B cell (primary cell): ENCODE measurements around the gene EFL1. TPM values are rescaled to one million over a fixed set of nuclear protein-coding genes. Genes with fewer than 3 reads are reported as not detected.

Source experiments
- ATAC-seq: fragments of 200-7000 bp; cut with Tn5 transposase; one replicate; pipeline ENCODE4 v1.10.0; 2021; ENCODE audit warnings: low read depth, mild to moderate bottlenecking, moderate number of reproducible peaks, moderate library complexity
- CTCF ChIA-PET: fragments of 350-600 bp; sonication (Branson Sonifier 250); formaldehyde crosslinking; loops from one replicate; lab custom pipeline; 2021; ENCODE audit warnings: antibody characterized with exemption, inconsistent platforms; lab: Charles Lee
- POLR2A ChIA-PET: fragments of 350-600 bp; sonication (Branson Sonifier 250); formaldehyde crosslinking; loops from one replicate; lab custom pipeline; 2021; ENCODE audit warnings: antibody characterized with exemption; lab: Charles Lee
- DNase-seq: peaks from one replicate; pipeline ENCODE4 v3.0.0; 2013
- H2AFZ ChIP-seq: 2 replicates; pipeline ENCODE4 v1.6.1; 2012; ENCODE audit warnings: mild to moderate bottlenecking, low read depth, low read length; ENCODE audit not compliant: insufficient read depth, poor library complexity, severe bottlenecking
- H3K27ac ChIP-seq, 2 donors: 1 replicate in 1 of 2; 2 replicates in 1 of 2; pipeline ENCODE4 v1.5.1; 2012 to 2013; ENCODE audit warnings: low read length in 2 of 2, mild to moderate bottlenecking in 2 of 2, moderate library complexity in 1 of 2
- H3K27me3 ChIP-seq, 4 experiments: fragments of 200-600 bp in 1 of 4; sonication (generic) in 1 of 4; replicated peaks in 1 of 4; 1 replicate in 2 of 4; 2 replicates in 2 of 4; pipeline versions ENCODE4 v1.6.1 to v1.7.0; 2013 to 2016; ENCODE audit warnings: low read length in 3 of 4, mild to moderate bottlenecking in 2 of 4, mixed read lengths in 1 of 4, moderate library complexity in 1 of 4; ENCODE audit not compliant: insufficient read depth in 4 of 4, control insufficient read depth in 3 of 4; ENCODE audit errors: control extremely low read depth in 1 of 4
- H3K36me3 ChIP-seq, 2 experiments: replicated peaks in 1 of 2; 1 replicate in 1 of 2; 2 replicates in 1 of 2; pipeline versions ENCODE4 v1.6.1 to v1.7.1; 2013; ENCODE audit warnings: low read length in 1 of 2; ENCODE audit not compliant: insufficient read depth in 2 of 2, control insufficient read depth in 1 of 2; ENCODE audit errors: control extremely low read depth in 1 of 2, extremely low read depth in 1 of 2
- H3K4me1 ChIP-seq, 2 donors: fragments of 200-600 bp in 1 of 2; sonication (generic) in 1 of 2; 1 replicate in 1 of 2; 2 replicates in 1 of 2; pipeline versions ENCODE4 v1.5.1 to v1.6.1; 2013 to 2017; ENCODE audit warnings: low read length in 2 of 2; ENCODE audit not compliant: control insufficient read depth in 2 of 2, insufficient read depth in 2 of 2
- H3K4me2 ChIP-seq: replicated peaks from 2 replicates; pipeline ENCODE3; 2012; ENCODE audit warnings: mild to moderate bottlenecking, low read depth, low read length; ENCODE audit not compliant: poor library complexity, severe bottlenecking
- H3K4me3 ChIP-seq, 5 experiments: fragments of 200-600 bp in 1 of 5; sonication (generic) in 1 of 5; 1 replicate in 3 of 5; 2 replicates in 2 of 5; pipeline versions ENCODE4 v1.5.1 to v1.7.0; 2011 to 2016; ENCODE audit warnings: low read length in 4 of 5, mild to moderate bottlenecking in 4 of 5, low read depth in 2 of 5, control low read depth in 1 of 5, moderate library complexity in 1 of 5; ENCODE audit not compliant: insufficient read depth in 1 of 5; ENCODE audit errors: control extremely low read depth in 1 of 5, extremely low read depth in 1 of 5
- H3K79me2 ChIP-seq: fragments of 200-600 bp; sonication (generic); one replicate; pipeline ENCODE4 v1.6.0; 2016; ENCODE audit warnings: low read length; ENCODE audit not compliant: control insufficient read depth, insufficient read depth
- H3K9ac ChIP-seq: fragments of 200-600 bp; sonication (generic); 2 replicates; pipeline ENCODE4 v1.6.1; 2017; ENCODE audit warnings: mild to moderate bottlenecking, low read length, moderate library complexity
- H3K9me3 ChIP-seq, 3 donors: one replicate each; pipeline versions ENCODE4 v1.6.1 to v1.7.1; 2013; ENCODE audit warnings: low read length in 2 of 3; ENCODE audit not compliant: control insufficient read depth in 2 of 3, insufficient read depth in 1 of 3; ENCODE audit errors: control extremely low read depth in 1 of 3
- H4K20me1 ChIP-seq: 2 replicates; pipeline ENCODE4 v1.6.0; 2012; ENCODE audit warnings: mild to moderate bottlenecking, low read length; ENCODE audit not compliant: insufficient read depth, control insufficient read depth, poor library complexity, severe bottlenecking
- H3K27ac Mint-ChIP-seq: one replicate; pipeline ENCODE4 v1.8.0; 2021; ENCODE audit warnings: mixed read lengths
- H3K27me3 Mint-ChIP-seq: one replicate; pipeline ENCODE4 v1.8.0; 2021; ENCODE audit warnings: mixed read lengths
- H3K4me1 Mint-ChIP-seq: one replicate; pipeline ENCODE4 v1.8.0; 2021; ENCODE audit warnings: mixed read lengths
- H3K4me3 Mint-ChIP-seq: one replicate; pipeline ENCODE4 v1.8.0; 2021; ENCODE audit warnings: mixed read lengths
- H3K9me3 Mint-ChIP-seq: one replicate; pipeline ENCODE4 v1.8.0; 2022; ENCODE audit warnings: mixed read lengths; ENCODE audit not compliant: insufficient read depth
- EZH2 ChIP-seq: IDR thresholded peaks from 2 replicates; pipeline ENCODE4 v1.6.1; 2012; ENCODE audit warnings: borderline replicate concordance, low read depth, mild to moderate bottlenecking, moderate library complexity, low read length; ENCODE audit not compliant: insufficient read depth, poor library complexity, severe bottlenecking
- WGBS: methylation state at CpG from one replicate; pipeline ENCODE4 v1.1.5; 2013; ENCODE audit warnings: missing lambda C conversion rate; ENCODE audit not compliant: insufficient coverage; 5-methylcytosine and 5-hydroxymethylcytosine counted together
- intact Hi-C: fragments of 100-400 bp; cut with micrococcal nuclease; formaldehyde crosslinking; loops from one replicate; pipeline ENCODE4 v1.10.0; 2022
- polyA plus RNA-seq: library from polyadenylated mRNA; depleted of rRNA; stranded (reverse); fragments of >200 nt; gene quantifications from 2 replicates; pipeline ENCODE4 v1.2.3, GENCODE V29; 2012
- total RNA-seq, 2 donors: library from RNA; stranded (reverse); fragments of 120-200 nt in 1 of 2; gene quantifications; 1 replicate in 1 of 2; 2 replicates in 1 of 2; pipeline versions ENCODE4 v1.2.3 to v1.2.4, GENCODE V29; 2013 to 2022
- TF ChIP-seq, protein P1 (sequence below): fragments of 200-600 bp; IDR thresholded peaks from one replicate; pipeline ENCODE4 v1.8.0; 2022; ENCODE audit warnings: antibody characterized with exemption, mild to moderate bottlenecking

EFL1 gene
- total and polyA plus RNA-seq, 2 donors (not counting 1 experiment from before 2014, with no cell fraction given): 8.2 to 25.8 TPM

DNA sequence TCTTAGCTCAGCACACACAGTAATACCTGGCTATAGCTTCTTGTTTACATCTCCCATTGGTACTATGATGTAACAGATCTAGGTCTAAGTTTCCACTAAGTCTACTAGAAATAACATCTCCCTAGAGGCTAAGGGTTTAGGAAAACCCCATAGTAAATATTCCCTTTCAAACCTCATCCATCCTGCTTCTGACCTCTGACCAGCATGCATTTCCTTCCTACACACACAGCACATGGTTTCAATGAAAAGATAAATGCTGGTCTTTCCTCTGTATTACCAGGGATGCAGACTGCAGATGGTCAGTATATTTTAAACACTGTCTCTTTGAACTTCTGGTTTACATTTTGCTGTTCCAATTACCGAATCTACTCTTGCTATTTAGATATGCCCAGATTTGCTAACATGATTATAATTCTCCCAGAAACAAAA, 96.6 kb downstream of the EFL1 start:
- no peaks in the 10 kb centered on the region for H3K9me3 ChIP-seq
- Mint-ChIP-seq H3K27ac (no peak overlapping the region), H3K9me3 (no peaks in the 10 kb centered on the region), H3K4me3 (no peak overlapping the region), H3K4me1 (peaks cover 4% of the 10 kb centered on the region), H3K27me3 (no peaks in the 10 kb centered on the region)
- WGBS: no CpG with 5 or more reads among the region's 1 CpG
- H2AFZ ChIP-seq: no peak overlapping the region
- peaks cover 4% of the 10 kb centered on the region for H4K20me1 ChIP-seq
- no peak for DNase-seq
- H3K27me3 ChIP-seq: no peaks in the 10 kb centered on the region
- H3K4me1 ChIP-seq: no peaks in the 10 kb centered on the region
- H3K27ac ChIP-seq: no peak overlapping the region
- no peak overlapping the region for H3K4me3 ChIP-seq
- ChIA-PET POLR2A (no interaction called here), CTCF (no interaction called here)
- H3K9ac ChIP-seq: no peak overlapping the region
- no peak for ATAC-seq
- no peak overlapping the region for H3K4me2 ChIP-seq
- no peaks in the 10 kb centered on the region for H3K79me2 ChIP-seq
- TF ChIP-seq, protein P1, sequence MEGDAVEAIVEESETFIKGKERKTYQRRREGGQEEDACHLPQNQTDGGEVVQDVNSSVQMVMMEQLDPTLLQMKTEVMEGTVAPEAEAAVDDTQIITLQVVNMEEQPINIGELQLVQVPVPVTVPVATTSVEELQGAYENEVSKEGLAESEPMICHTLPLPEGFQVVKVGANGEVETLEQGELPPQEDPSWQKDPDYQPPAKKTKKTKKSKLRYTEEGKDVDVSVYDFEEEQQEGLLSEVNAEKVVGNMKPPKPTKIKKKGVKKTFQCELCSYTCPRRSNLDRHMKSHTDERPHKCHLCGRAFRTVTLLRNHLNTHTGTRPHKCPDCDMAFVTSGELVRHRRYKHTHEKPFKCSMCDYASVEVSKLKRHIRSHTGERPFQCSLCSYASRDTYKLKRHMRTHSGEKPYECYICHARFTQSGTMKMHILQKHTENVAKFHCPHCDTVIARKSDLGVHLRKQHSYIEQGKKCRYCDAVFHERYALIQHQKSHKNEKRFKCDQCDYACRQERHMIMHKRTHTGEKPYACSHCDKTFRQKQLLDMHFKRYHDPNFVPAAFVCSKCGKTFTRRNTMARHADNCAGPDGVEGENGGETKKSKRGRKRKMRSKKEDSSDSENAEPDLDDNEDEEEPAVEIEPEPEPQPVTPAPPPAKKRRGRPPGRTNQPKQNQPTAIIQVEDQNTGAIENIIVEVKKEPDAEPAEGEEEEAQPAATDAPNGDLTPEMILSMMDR: no peak
- TF ChIP-seq EZH2: no peak
- intact Hi-C loops: no loop called here
- H3K36me3 ChIP-seq: peaks cover 1 to 23% of the 10 kb centered on the region in 2 experiments

DNA sequence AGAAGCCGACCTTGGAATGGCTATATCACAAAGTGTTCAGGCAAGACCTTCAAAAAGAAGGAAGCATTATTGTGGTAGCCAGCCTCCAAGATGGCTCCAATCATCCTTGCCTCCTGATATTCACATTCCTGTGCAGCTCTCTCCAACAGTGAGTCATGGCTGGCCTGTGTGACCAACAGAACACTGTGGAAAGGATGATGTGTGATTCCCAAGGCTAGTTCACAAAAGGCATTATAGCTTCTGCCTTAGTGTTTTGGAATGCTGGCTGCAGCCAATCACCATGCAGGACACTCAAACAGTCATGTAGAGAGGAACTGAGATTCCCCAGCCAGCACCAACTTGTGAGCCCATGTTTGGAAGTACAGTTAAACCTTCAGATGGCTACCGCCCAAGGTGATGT, 102.6 kb downstream of the EFL1 start:
- no peaks in the 10 kb centered on the region for H3K4me1 Mint-ChIP-seq
- H3K27me3 Mint-ChIP-seq: no peaks in the 10 kb centered on the region
- no peaks in the 10 kb centered on the region for H3K9me3 ChIP-seq
- no peak for ATAC-seq
- H3K27ac Mint-ChIP-seq: no peak overlapping the region
- no peak for TF ChIP-seq EZH2
- TF ChIP-seq, protein P1: no peak
- no peaks in the 10 kb centered on the region for H3K9me3 Mint-ChIP-seq
- no peak overlapping the region for H3K4me3 ChIP-seq
- H4K20me1 ChIP-seq: no peaks in the 10 kb centered on the region
- H3K27ac ChIP-seq: no peak overlapping the region
- CTCF ChIA-PET: interaction anchor here (0.5 kb wide), 1 partner anchor 680 kb away, joined by 4 read pairs; no protein-coding TSS in a partner anchor
- H3K27me3 ChIP-seq: no peaks in the 10 kb centered on the region
- peaks cover 8 to 53% of the 10 kb centered on the region in 2 experiments for H3K36me3 ChIP-seq
- no peaks in the 10 kb centered on the region for H3K79me2 ChIP-seq
- POLR2A ChIA-PET: no interaction called here
- intact Hi-C loops: no loop called here
- DNase-seq: no peak
- 100% methylated on average over 2 of the region's 2 CpGs for WGBS
- H3K4me1 ChIP-seq: no peaks in the 10 kb centered on the region
- no peak overlapping the region for H3K4me2 ChIP-seq
- no peak overlapping the region for H2AFZ ChIP-seq
- H3K9ac ChIP-seq: no peak overlapping the region
- no peak overlapping the region for H3K4me3 Mint-ChIP-seq
